HG02623 (cell line): ENCODE measurements around the gene SIGMAR1.

Experiments used
- ATAC-seq: cut with Tn5 transposase; IDR thresholded peaks from one replicate; pipeline ENCODE4 v1.9.1; 2021; ENCODE audit warnings: moderate library complexity; ENCODE audit not compliant: unreplicated experiment

SIGMAR1 gene

GRCh38 chr9:34606190-34606589 lies 31.4 kb downstream of the SIGMAR1 start:
- ATAC-seq: no peak

GRCh38 chr9:34603610-34604231 lies 33.9 kb downstream of the SIGMAR1 start:
- no peak for ATAC-seq

GRCh38 chr9:34601937-34602573 lies 35.5 kb downstream of the SIGMAR1 start:
- no peak for ATAC-seq

GRCh38 chr9:34600908-34601307 lies 36.7 kb downstream of the SIGMAR1 start:
- ATAC-seq: no peak

- no peak for ATAC-seq
Measured at GRCh38 chr9:34599546-34599945, 38.0 kb downstream of the SIGMAR1 start.

- ATAC-seq: no peak
Measured at GRCh38 chr9:34594177-34594576, 43.4 kb downstream of the SIGMAR1 start.

- no peak for ATAC-seq
Measured at GRCh38 chr9:34592895-34593601, 44.5 kb downstream of the SIGMAR1 start.

- no peak for ATAC-seq
Measured at GRCh38 chr9:34591917-34592866, 45.4 kb downstream of the SIGMAR1 start.

- no peak for ATAC-seq
Measured at GRCh38 chr9:34591248-34591916, 46.2 kb downstream of the SIGMAR1 start.

- no peak for ATAC-seq
Measured at GRCh38 chr9:34590381-34591247, 47.0 kb downstream of the SIGMAR1 start.

- no peak for ATAC-seq
Measured at GRCh38 chr9:34589636-34590380, 47.8 kb downstream of the SIGMAR1 start, which contains the start of gene CNTFR. Gene CNTFR (minus strand): TSS chr9:34589724. CDS start chr9:34568981, 20,743 bp downstream.

GRCh38 chr9:34588671-34589635 lies 48.6 kb downstream of the SIGMAR1 start:
- no peak for ATAC-seq

GRCh38 chr9:34587271-34587670 lies 50.3 kb downstream of the SIGMAR1 start:
- no peak for ATAC-seq

- ATAC-seq: no peak
Measured at GRCh38 chr9:34585946-34586669, 51.5 kb downstream of the SIGMAR1 start.

GRCh38 chr9:34584970-34585369 lies 52.6 kb downstream of the SIGMAR1 start:
- no peak for ATAC-seq
